Glomerular visceral epithelial cell (primary cell): ENCODE results near the gene RALGAPB.

Source experiments
- DNase-seq: peaks from one replicate; pipeline ENCODE4 v3.0.0-alpha.2; 2016; ENCODE audit errors: extremely low spot score

Gene RALGAPB

GRCh38 chr20:38547288-38548085 lies 74.8 kb downstream of the RALGAPB start:
- no peak for DNase-seq

GRCh38 chr20:38548356-38549083 lies 75.9 kb downstream of the RALGAPB start:
- DNase-seq = no peak

GRCh38 chr20:38550274-38550673 lies 77.6 kb downstream of the RALGAPB start:
- no peak for DNase-seq

GRCh38 chr20:38551056-38551626 lies 78.5 kb downstream of the RALGAPB start:
- no peak for DNase-seq

- no peak for DNase-seq
Observed at GRCh38 chr20:38554986-38555385, 82.3 kb downstream of the RALGAPB start.

GRCh38 chr20:38555395-38555794 lies 82.8 kb downstream of the RALGAPB start:
- DNase-seq = no peak

- no peak for DNase-seq
Observed at GRCh38 chr20:38557174-38557573, 84.5 kb downstream of the RALGAPB start.

GRCh38 chr20:38558596-38559360 lies 86.1 kb downstream of the RALGAPB start:
- no peak for DNase-seq

- DNase-seq = no peak
Observed at GRCh38 chr20:38559764-38560163, 87.1 kb downstream of the RALGAPB start.

- DNase-seq = no peak
Observed at GRCh38 chr20:38563802-38564431, 91.3 kb downstream of the RALGAPB start.

- DNase-seq = no peak
Observed at GRCh38 chr20:38564680-38565079, 92.0 kb downstream of the RALGAPB start.

- DNase-seq = no peak
Observed at GRCh38 chr20:38566036-38566598, 93.5 kb downstream of the RALGAPB start.

GRCh38 chr20:38569747-38570525 lies 97.3 kb downstream of the RALGAPB start:
- no peak for DNase-seq

GRCh38 chr20:38573413-38573812 lies 100.8 kb downstream of the RALGAPB start:
- DNase-seq = no peak

GRCh38 chr20:38579219-38579910 lies 106.7 kb downstream of the RALGAPB start:
- no peak for DNase-seq

- no peak for DNase-seq
Observed at GRCh38 chr20:38579921-38580320, 107.3 kb downstream of the RALGAPB start.

GRCh38 chr20:38581013-38581412 lies 108.4 kb downstream of the RALGAPB start, which contains the start of gene ADIG:
Gene ADIG, plus strand, starts transcription at chr20:38581197. Its CDS starts 54 bp downstream, at chr20:38581251.
- no peak for DNase-seq

- DNase-seq = no peak
Observed at GRCh38 chr20:38581830-38582358, 109.3 kb downstream of the RALGAPB start.

- no peak for DNase-seq
Observed at GRCh38 chr20:38583306-38583705, 110.7 kb downstream of the RALGAPB start.
